NCI-H2196 (cell line): ENCODE results near the gene TMSB4X.
"Not testable (repeated sequence)": the region's sequence is repeated elsewhere in the genome, so short reads cannot be mapped to it uniquely, and the experiment has no call there.

Experiments
- DNase-seq: peaks from one replicate; lab custom pipeline; 2025; ENCODE audit not compliant: unreplicated experiment; lab: John Stamatoyannopoulos, UW

The TMSB4X gene

DNA sequence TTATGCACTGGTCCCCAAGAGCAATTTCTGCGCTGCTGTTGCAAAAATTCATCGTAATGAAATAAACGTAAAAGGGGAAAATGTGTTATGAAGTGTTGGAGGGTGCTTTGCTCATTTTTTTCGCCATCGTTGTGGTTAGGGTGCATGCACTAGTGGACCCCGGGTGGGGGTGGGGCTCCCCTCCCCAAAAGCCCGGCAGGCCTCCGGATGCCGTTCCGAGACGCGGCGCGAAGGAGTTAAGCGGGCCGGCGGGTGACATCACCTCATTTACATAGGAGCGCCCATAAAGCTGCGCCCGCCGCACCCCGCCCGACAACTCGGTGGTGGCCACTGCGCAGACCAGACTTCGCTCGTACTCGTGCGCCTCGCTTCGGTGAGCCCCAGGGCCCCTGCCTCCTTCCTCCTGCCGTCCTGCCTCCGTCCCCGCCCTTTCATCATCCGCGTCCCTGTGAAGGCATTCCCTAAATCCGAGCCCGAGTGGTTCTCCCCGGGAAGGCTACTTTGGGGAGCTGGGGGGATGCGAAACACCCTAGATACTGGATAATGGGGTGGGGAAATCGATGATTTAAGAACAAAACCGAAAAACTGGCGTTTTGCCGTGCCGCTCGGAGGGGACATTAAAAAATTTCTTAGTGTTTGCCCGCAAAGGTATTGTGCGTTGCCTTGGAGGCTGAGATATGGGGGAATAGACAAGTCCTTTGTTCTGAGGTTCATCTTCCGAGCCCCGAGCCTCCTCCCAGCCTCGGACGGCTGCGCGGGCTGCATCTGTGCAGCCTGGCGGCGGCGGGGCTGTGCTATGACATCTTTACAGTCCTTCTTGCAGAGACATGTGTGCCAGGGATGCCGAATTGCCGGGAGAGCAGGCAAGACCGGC is at the start of gene TMSB4X:
Gene TMSB4X, plus strand, starts transcription at position 315 of the 874 bp plus-strand sequence.
- DNase-seq, result peak; percentile 69

- DNase-seq, result no peak
Measured at GRCh38 chrX:12929701-12930100, 45.2 kb upstream of the TMSB4X start.

DNA sequence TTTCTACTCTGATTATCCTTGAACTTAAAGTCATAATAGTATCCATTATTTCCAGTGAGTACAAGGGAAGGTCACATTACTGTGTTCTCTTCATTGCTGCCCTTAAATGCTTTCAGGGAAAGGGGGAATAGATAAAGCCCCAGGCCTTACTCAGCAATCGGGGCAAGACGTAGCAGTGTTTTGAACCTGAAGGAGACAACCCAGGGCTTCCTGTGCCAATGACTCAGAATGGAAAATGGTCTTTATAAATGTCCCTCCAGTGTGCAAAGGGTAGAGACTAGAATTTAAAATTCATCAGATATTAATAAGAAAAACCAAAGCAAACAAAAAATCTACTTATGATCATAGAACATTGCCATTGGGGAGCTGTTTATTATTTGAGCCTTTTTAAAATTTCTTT is 44.8 kb upstream of the TMSB4X start:
- DNase-seq, result no peak

DNA sequence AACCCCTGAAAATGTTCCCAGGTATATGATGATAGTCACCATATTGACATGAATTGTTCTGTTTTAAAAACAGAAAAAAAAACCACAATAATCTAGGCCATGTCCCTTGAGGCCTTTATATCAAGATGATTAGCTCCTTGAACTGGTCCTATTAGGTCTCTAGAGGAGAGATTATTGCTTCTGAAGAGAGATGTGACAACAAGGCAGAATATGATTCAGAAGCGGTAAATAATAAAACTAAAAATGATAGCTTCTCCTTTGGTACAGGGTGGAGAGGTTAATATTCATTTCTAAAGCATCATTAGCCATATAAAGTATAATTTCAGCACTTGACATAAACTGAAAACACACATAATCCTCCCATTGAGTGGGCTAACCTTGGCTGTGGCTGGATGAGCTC is 42.7 kb upstream of the TMSB4X start:
- DNase-seq, result no peak

GRCh38 chrX:12934850-12935249 is 40.1 kb upstream of the TMSB4X start:
- no peak for DNase-seq

DNA sequence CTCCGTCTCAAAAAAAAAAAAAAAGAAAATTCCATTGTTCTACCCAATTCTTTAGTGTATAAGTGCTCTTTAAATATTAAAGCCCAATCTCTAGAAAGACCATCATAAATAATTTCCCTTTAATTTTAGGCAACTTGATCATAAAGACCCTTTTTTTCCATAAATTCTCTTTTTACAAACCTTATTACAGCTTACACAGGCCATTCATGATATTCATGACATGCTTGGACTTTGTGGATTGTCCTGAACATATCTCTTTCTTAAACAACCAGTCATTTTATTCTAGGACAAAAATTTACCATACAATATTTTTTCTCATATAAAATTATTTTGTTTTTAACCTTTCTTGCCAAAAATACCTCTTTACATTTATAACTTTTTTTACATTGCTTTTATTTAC is 38.0 kb upstream of the TMSB4X start:
- no peak for DNase-seq

DNA sequence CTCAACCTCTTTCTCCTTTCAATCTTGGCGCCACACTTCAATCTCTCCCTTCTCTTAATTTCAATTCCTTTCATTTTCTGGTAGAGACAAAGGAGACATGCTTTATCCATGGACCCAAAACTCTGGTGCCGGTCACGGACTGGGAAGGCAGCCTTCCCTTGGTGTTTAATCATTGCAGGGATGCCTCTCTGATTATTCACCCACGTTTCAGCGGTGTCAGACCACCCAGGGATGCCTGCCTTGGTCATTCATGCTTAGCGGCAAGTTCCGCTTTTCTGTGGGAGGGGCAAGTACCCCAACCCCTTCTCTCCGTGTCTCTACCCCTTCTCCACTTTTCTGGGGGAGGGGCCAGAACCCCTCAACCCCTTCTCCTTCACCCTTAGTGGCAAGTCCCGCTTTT is 34.4 kb upstream of the TMSB4X start:
- DNase-seq, result not testable (repeated sequence)

GRCh38 chrX:12943592-12943991 is 31.3 kb upstream of the TMSB4X start:
- DNase-seq, result not testable (repeated sequence)

GRCh38 chrX:12944452-12944851 is 30.5 kb upstream of the TMSB4X start:
- not testable (repeated sequence) for DNase-seq

DNA sequence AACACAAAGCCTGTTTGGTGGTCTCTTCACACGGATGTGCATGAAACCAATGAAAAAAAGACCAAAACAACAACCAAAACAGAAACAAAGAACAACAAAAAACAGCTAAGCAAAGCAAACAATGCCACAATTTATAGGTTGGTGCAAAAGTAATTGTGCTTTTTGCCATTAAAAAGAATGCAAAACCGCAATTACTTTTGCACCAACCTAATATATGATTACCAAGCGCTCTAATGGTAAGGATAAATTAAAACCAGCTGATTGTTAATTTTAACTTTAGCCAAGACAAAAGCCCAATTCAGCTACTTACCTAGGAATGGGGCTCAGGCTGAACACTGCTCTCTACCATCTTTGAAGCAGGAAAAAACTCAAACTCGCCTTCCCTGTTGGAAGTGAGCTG is 29.4 kb upstream of the TMSB4X start:
- DNase-seq, result no peak

DNA sequence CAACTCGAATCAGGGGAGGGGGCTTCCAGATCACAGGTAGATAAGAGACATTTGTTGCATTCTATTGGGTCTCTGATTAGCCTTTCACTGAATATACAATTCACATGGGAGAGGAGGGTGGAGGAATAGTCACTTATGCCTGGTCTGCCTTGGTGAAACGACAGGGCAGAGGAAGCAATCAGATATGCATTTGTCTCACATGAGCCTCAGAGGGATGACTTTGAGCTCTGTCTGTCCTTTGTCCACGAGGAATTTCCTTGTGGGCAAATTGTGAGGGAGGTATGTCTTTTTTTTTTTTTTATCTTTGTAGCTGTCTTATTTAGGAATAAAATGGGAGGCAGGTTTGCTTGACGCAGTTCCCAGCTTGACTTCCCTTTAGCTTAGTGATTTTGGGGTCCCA is 28.5 kb upstream of the TMSB4X start:
- no peak for DNase-seq

DNA sequence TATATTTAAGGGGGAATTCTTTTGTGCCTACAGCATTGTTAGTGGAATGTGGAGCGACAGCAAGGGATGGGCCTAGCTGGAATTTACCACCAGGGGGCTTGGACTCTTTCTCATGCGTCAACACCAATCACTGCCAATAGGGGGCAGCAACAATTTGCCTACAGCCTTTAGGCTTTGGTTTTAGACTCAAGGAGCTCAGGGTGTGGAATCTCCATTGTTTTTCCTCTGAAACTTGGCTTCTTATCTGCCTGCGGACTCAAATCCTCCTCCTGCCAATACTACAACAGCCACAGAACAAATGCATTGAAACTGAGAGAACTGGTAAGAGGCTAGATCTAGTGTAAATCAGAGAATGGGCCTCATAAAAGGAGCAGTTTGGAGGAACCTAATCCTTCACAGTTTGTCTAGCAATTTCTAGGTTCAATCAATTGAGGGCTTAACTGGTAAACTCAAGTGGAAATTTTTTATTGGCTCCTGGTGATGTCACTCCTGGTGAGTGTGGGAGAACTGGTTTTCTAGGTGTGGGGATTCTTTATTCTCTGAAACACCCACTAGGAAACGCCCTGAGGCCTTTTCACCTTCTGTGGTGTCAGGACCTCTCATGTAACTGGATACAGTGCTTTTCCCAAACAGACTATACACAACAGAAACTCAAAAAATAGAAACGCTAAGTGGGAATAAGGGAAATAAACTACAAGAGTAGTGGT is 27.9 kb upstream of the TMSB4X start:
- DNase-seq, result peak; percentile 74

DNA sequence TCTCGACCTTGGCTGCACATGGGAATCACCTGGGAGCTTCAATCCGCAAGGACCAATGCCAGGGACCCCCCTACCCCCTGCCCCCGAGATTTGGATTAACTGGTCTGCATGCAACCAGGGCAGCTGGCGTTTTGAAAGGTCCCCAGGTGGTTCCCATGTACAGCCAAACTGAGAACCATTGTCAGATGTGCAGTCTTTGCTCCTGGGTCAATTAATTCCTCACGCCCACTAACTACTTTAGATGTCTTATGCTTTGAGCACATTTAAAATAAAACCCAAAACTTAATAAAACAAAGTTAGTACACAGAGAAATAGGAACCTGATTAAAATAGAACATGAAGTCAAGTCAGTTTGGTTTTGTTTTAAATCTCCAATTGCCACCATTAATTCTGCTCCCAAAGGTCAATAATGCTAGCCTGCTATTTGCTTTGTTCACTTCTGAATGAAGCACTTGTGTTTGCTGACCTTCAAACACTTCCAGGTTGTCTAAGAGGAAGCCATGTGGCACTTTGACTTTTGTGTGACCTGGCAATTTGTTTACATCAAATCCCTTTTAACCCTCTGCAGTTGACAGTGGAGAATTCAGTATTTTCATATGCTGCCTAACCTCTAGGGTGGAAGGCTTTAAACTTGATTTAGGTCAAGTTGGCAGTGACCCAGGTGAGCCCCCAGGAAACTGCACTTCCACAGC is 27.2 kb upstream of the TMSB4X start:
- peak; percentile 1 for DNase-seq

GRCh38 chrX:12948495-12948894 is 26.4 kb upstream of the TMSB4X start:
- no peak for DNase-seq

DNA sequence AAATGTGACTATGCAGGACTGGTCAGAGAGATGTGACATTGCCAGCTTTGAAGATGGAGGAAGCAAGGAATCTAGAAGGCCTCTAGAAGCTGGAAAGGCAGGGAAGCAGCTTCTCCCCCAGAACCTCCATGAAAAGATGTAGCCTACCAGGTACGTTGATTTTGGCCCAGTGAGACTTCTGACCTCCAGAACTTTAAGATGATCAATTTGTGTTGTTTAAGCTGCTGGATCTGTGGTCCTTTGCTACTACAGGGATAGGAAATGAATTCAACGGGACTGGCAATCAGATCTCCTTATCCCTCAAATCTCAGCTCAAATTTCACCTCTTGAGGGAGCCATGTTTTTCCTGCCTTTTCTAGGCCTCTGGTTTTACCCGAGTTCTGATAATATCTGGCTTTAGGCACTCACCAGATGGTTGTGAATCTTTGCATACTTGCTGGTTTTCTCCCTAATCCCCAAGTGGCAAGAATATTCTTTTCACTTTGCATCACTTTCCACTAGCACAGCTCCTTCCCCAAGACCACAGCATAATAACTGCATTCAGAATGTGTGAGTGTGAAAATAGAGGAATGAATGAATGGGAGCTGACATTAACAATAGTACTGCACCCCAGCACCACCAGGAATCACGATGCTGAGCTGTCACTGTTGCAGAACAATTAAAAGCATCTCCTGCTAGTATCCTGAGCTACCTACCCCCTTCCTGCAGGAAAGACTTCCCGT is 25.5 kb upstream of the TMSB4X start:
- no peak for DNase-seq

DNA sequence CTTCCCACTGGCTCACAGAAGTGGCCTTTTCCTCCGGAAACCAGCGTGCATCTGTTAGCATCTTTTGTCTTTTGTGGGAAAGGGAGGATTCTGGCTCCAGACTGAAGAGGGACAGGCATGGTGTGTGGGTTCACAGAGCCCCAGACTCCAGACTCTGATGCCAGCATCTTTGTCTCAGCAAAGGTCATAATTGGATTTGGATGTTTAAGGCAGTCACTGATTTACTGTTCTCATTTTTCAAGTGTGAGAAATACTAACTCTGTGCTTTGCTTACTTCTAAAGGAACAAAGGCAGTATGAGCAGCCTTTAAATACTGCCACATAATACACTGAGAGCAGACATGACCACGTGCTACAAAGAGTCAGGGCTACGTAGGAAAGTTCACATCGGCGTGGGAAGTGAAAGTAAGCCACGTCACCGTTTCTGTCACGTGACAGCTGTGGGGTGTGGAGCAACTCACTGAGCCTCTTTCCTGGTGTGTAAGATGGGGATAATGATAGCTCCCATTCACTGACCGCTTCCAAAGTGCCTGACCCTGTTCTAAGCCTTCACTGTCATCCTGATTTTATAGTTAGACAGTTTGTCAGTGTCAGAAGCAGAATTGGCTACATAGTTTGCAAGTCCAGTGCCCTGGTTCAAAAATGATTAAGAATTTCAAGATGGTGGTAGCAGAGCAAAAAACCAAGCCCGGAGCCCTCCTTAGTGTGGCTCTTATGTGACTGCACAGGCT is 24.8 kb upstream of the TMSB4X start:
- DNase-seq, result no peak

- DNase-seq, result no peak
Measured at GRCh38 chrX:12950851-12951594, 23.9 kb upstream of the TMSB4X start.

DNA sequence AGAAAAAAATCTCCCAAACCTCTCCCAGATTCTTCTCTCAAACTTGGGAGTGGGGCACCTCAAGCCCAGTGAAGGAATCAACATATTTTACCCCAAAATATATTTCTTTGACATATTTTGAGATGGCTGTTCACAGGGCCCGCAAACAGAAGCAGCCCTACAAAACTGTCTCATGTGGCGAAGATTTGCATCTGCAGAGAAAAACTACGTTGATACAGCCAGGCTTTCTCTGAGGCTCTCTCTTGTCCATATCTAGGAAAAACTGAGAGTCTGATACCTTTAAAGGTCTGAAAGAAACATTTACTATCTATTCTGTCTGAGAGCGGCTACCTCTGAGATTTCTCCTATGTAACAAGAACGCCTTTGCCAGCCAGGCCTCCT is 23.3 kb upstream of the TMSB4X start:
- DNase-seq, result no peak

DNA sequence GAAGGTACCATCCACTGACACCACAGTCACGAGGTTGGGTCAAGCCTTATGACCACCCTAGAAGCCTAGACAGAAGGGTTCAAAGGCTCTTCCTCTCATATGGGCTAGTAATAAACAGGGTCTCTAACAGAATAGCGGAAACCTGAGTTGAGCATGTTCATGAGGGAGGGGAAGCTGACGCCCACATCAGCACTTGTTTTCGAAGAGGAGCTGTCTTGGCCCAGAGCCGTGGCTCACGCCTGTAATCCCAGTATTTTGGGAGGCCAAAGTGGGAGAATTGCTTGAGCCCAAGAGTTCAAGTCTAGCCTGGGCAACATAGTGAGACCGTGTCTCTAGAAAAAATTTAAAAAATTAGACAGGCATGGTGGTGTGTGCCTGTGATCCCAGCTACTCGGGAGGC is 21.5 kb upstream of the TMSB4X start:
- DNase-seq, result no peak

- DNase-seq, result no peak
Measured at GRCh38 chrX:12954376-12954775, 20.5 kb upstream of the TMSB4X start.
